H9 (cell line): ENCODE results near the gene CCDC159. TPM values are rescaled to one million over a fixed set of nuclear protein-coding genes. Genes with fewer than 3 reads are reported as not detected.
A peak's percentile ranks its signal among the peaks of the same experiment; 100 is the strongest.

Source experiments
- DNase-seq: peaks from one replicate; pipeline ENCODE4 v3.0.0-alpha.2; 2017
- H2AFZ ChIP-seq: one replicate; pipeline ENCODE4 v1.6.1; 2013; ENCODE audit warnings: mild to moderate bottlenecking, low read length, control low read depth, moderate library complexity
- H2AK5ac ChIP-seq: 2 replicates; pipeline ENCODE4 v1.6.1; 2013; ENCODE audit warnings: low read length, control low read depth, mixed read lengths; ENCODE audit not compliant: insufficient read length
- H2BK120ac ChIP-seq: one replicate; pipeline ENCODE4 v1.6.1; 2013; ENCODE audit warnings: low read depth, mild to moderate bottlenecking, low read length, control low read depth, inconsistent platforms; ENCODE audit not compliant: poor library complexity, severe bottlenecking
- H2BK12ac ChIP-seq: 2 replicates; pipeline ENCODE4 v1.6.1; 2013; ENCODE audit warnings: low read length, control low read depth, mixed read lengths, low read depth; ENCODE audit not compliant: insufficient read length
- H2BK15ac ChIP-seq: 2 replicates; pipeline ENCODE4 v1.6.1; 2013; ENCODE audit warnings: low read depth, low read length, control low read depth
- H2BK20ac ChIP-seq: one replicate; pipeline ENCODE4 v1.6.1; 2013; ENCODE audit warnings: low read depth, mild to moderate bottlenecking, low read length, control low read depth, inconsistent platforms; ENCODE audit not compliant: poor library complexity, severe bottlenecking
- H2BK5ac ChIP-seq: 2 replicates; pipeline ENCODE4 v1.6.1; 2013; ENCODE audit warnings: low read length, control low read depth, mixed read lengths; ENCODE audit not compliant: insufficient read length
- H3K14ac ChIP-seq: 2 replicates; pipeline ENCODE4 v1.6.1; 2013; ENCODE audit warnings: low read length, control low read depth; ENCODE audit not compliant: insufficient read depth
- H3K18ac ChIP-seq: 2 replicates; pipeline ENCODE4 v1.6.1; 2013; ENCODE audit warnings: low read depth, mild to moderate bottlenecking, mixed read lengths, low read length, control low read depth; ENCODE audit not compliant: insufficient read length
- H3K23ac ChIP-seq: 2 replicates; pipeline ENCODE4 v1.6.1; 2013; ENCODE audit warnings: low read length, control low read depth, mixed read lengths, low read depth; ENCODE audit not compliant: insufficient read length
- H3K23me2 ChIP-seq: 2 replicates; pipeline ENCODE4 v1.6.1; 2013; ENCODE audit warnings: low read depth, mild to moderate bottlenecking, mixed read lengths, low read length, control low read depth; ENCODE audit not compliant: insufficient read length, poor library complexity, severe bottlenecking
- H3K27ac ChIP-seq: 2 replicates; pipeline ENCODE4 v1.5.1; 2013; ENCODE audit warnings: low read length, control low read depth, mixed read lengths, low read depth; ENCODE audit not compliant: insufficient read length
- H3K27me3 ChIP-seq: 2 replicates; pipeline ENCODE4 v1.6.1; 2013; ENCODE audit warnings: low read length, control low read depth, inconsistent platforms; ENCODE audit not compliant: insufficient read depth
- H3K4ac ChIP-seq: 2 replicates; pipeline ENCODE4 v1.6.1; 2013; ENCODE audit warnings: low read depth, mild to moderate bottlenecking, control low read depth, inconsistent platforms, low read length, moderate library complexity
- H3K4me1 ChIP-seq: 2 replicates; pipeline ENCODE4 v1.6.1; 2013; ENCODE audit warnings: low read length, control low read depth, inconsistent platforms; ENCODE audit not compliant: insufficient read depth
- H3K4me2 ChIP-seq: 2 replicates; pipeline ENCODE4 v1.6.1; 2013; ENCODE audit warnings: low read length, control low read depth, mixed read lengths; ENCODE audit not compliant: insufficient read length, insufficient read depth
- H3K56ac ChIP-seq: 2 replicates; pipeline ENCODE4 v1.6.1; 2013; ENCODE audit warnings: low read depth, mild to moderate bottlenecking, mixed read lengths, low read length, control low read depth; ENCODE audit not compliant: insufficient read length
- H3K79me1 ChIP-seq: 2 replicates; pipeline ENCODE4 v1.6.1; 2013; ENCODE audit warnings: low read depth, mild to moderate bottlenecking, moderate library complexity, low read length, control low read depth, inconsistent platforms; ENCODE audit not compliant: insufficient read depth, poor library complexity, severe bottlenecking
- H3K79me2 ChIP-seq: 2 replicates; pipeline ENCODE4 v1.6.1; 2013; ENCODE audit warnings: low read length, control low read depth, inconsistent platforms; ENCODE audit not compliant: insufficient read depth
- H3K9ac ChIP-seq: 2 replicates; pipeline ENCODE4 v1.6.1; 2013; ENCODE audit warnings: low read length, control low read depth, mixed read lengths; ENCODE audit not compliant: insufficient read length; ENCODE audit errors: extremely low read depth
- H3K9me3 ChIP-seq: one replicate; pipeline ENCODE4 v1.6.1; 2013; ENCODE audit warnings: low read depth, low read length, inconsistent platforms; ENCODE audit not compliant: control insufficient read depth
- H3T11ph ChIP-seq: one replicate; pipeline ENCODE4 v1.6.1; 2013; ENCODE audit warnings: mild to moderate bottlenecking, low read length, control low read depth, inconsistent platforms
- H4K20me1 ChIP-seq: one replicate; pipeline ENCODE4 v1.6.1; 2013; ENCODE audit not compliant: control insufficient read depth, insufficient read length, insufficient read depth
- H4K5ac ChIP-seq: 2 replicates; pipeline ENCODE4 v1.6.1; 2013; ENCODE audit warnings: low read depth, mild to moderate bottlenecking, mixed read lengths, low read length, control low read depth; ENCODE audit not compliant: insufficient read length
- H4K8ac ChIP-seq: replicated peaks from 2 replicates; pipeline ENCODE4 v1.6.1; 2013; ENCODE audit warnings: low read length, control low read depth, mixed read lengths, low read depth; ENCODE audit not compliant: insufficient read length
- H4K91ac ChIP-seq: 2 replicates; pipeline ENCODE4 v1.6.1; 2013; ENCODE audit warnings: low read depth, mild to moderate bottlenecking, moderate library complexity, mixed read lengths, low read length, control low read depth; ENCODE audit not compliant: insufficient read length
- H3K27ac Mint-ChIP-seq, 3 experiments: 2 replicates in 2 of 3; 3 replicates in 1 of 3; pipeline ENCODE4 v1.8.0; 2020 to 2021; ENCODE audit warnings: mixed read lengths in 3 of 3, mild to moderate bottlenecking in 1 of 3, moderate library complexity in 1 of 3
- H3K27me3 Mint-ChIP-seq: 2 replicates; pipeline ENCODE4 v1.8.0; 2021; ENCODE audit warnings: low read depth, mild to moderate bottlenecking, moderate library complexity, mixed read lengths
- H3K36me3 Mint-ChIP-seq, 3 experiments: 2 replicates in 2 of 3; 3 replicates in 1 of 3; pipeline ENCODE4 v1.8.0; 2020 to 2021; ENCODE audit warnings: low read depth in 3 of 3, mixed read lengths in 3 of 3; ENCODE audit not compliant: insufficient read depth in 1 of 3
- H3K4me1 Mint-ChIP-seq, 2 experiments: 2 replicates each; pipeline ENCODE4 v1.8.0; 2020; ENCODE audit warnings: mixed read lengths in 2 of 2
- H3K4me3 Mint-ChIP-seq, 2 experiments: 2 replicates in 1 of 2; 3 replicates in 1 of 2; pipeline ENCODE4 v1.8.0; 2020 to 2021; ENCODE audit warnings: mild to moderate bottlenecking in 2 of 2, mixed read lengths in 2 of 2, moderate library complexity in 1 of 2
- H3K9me3 Mint-ChIP-seq, 2 experiments: 2 replicates in 1 of 2; 3 replicates in 1 of 2; pipeline ENCODE4 v1.8.0; 2020; ENCODE audit warnings: mild to moderate bottlenecking in 2 of 2, mixed read lengths in 2 of 2, moderate library complexity in 1 of 2
- CTCF ChIP-seq: fragments of 200-600 bp; sonication (generic); conservative IDR thresholded peaks from 3 replicates; pipeline ENCODE4 v1.8.0; 2021; ENCODE audit warnings: antibody characterized with exemption, mild to moderate bottlenecking
- WGBS: extraction: QIAGEN DNeasy Blood & Tissue Kit; methylation state at CpG from one replicate; pipeline ENCODE4 v1.1.7; 2013; ENCODE audit warnings: missing lambda C conversion rate, low lambda C conversion rate, mixed read lengths; ENCODE audit not compliant: insufficient read length; ENCODE audit errors: extremely low coverage; 5-methylcytosine and 5-hydroxymethylcytosine counted together
- total RNA-seq: library from RNA; stranded (reverse); gene quantifications from 2 replicates; pipeline ENCODE4 v1.2.1, GENCODE V29; 2021

CCDC159 gene
- total RNA-seq, 1 experiment from 2014 or later: 5.7 TPM

DNA sequence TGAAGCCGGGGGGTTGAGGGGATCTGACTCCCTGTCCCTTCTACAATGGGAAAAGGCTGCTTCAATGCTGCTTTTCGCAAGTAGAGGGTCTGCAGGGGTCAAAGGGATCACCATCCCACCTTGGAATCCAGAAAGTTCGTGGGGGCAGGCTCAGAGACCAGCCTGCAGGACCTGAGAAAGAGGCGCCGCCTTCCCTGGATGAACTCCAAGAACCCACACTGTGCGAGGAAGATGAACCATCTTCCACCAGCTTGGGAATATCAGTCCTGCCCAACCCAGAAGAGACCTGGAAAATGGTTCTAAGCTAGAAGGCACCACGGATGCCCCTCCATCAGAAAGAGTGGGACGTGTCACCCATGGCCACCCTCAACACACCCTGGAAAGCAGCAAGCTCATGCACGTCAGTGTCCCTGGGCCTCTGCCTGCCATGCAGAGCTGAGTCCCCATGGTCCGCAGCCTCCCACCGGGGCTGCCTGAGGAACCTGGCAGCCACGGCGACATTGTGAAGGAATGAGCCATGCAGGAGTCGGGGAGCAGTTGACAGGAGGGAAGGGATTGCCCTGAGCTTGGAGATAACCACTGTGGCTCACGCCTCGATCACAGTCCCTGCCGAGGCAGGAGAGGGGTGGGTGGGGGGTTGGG is 21.4 kb upstream of the CCDC159 start:
- peaks cover 0 to 13% (median 13%) of the 10 kb centered on the region in 3 experiments; a peak in 3 of 7 replicates for H3K36me3 Mint-ChIP-seq
- Histone ChIP-seq H3K23me2 (no peaks in the 10 kb centered on the region), H3K18ac (no peak overlapping the region), H2BK15ac (no peak overlapping the region), H3K14ac (no peak overlapping the region), H3K23ac (no peak overlapping the region), H3K79me2 (no peaks in the 10 kb centered on the region), H3K27ac (no peak overlapping the region), H3K4ac (no peak overlapping the region), H2AFZ (no peak overlapping the region), H3T11ph (no peak overlapping the region), H2BK20ac (no peak overlapping the region), H2BK120ac (no peak overlapping the region), H4K5ac (no peak overlapping the region), H4K20me1 (no peaks in the 10 kb centered on the region), H4K91ac (no peak overlapping the region), H4K8ac (no peak overlapping the region), H3K9me3 (no peaks in the 10 kb centered on the region), H3K27me3 (no peaks in the 10 kb centered on the region), H2AK5ac (no peak overlapping the region), H3K9ac (no peak overlapping the region), H3K79me1 (no peaks in the 10 kb centered on the region), H2BK5ac (no peak overlapping the region), H3K56ac (no peak overlapping the region), H3K4me2 (no peak overlapping the region), H3K4me1 (no peaks in the 10 kb centered on the region), H2BK12ac (no peak overlapping the region)
- DNase-seq: no peak
- TF ChIP-seq CTCF: no peak
- H3K27ac Mint-ChIP-seq: peak overlapping the region in 1 of 3 experiments; percentile 17; a peak in 1 of 7 replicates
- WGBS: no CpG with 5 or more reads among the region's 17 CpGs
- no peak overlapping the region for H3K4me3 Mint-ChIP-seq
- peaks cover 6 to 11% of the 10 kb centered on the region in 2 experiments for H3K4me1 Mint-ChIP-seq
- peaks cover 2% of the 10 kb centered on the region; the same call in 1 of the 2 replicates for H3K27me3 Mint-ChIP-seq
- no peaks in the 10 kb centered on the region for H3K9me3 Mint-ChIP-seq
